Uterus (tissue), 4 donors: ENCODE measurements around the gene ARHGEF37. TPM values are rescaled to one million over a fixed set of nuclear protein-coding genes. Genes with fewer than 3 reads are reported as not detected.
A peak's percentile ranks its signal among the peaks of the same experiment; 100 is the strongest.

Experiments used
- DNase-seq, 2 donors: peaks; one replicate each; pipeline ENCODE4 v3.0.0-alpha.2; 2019 to 2020
- H3K27ac ChIP-seq, 2 donors: fragments of 200-600 bp; sonication (generic); 1 replicate in 1 of 2; 2 replicates in 1 of 2; pipeline ENCODE4 v1.5.1; 2016 to 2018
- H3K27me3 ChIP-seq, 2 donors: fragments of 200-600 bp; sonication (generic); one replicate each; pipeline ENCODE4 v1.5.1; 2018 to 2019; ENCODE audit warnings: control low read depth in 1 of 2
- H3K36me3 ChIP-seq, 2 donors: fragments of 200-600 bp; sonication (generic); one replicate each; pipeline ENCODE4 v1.5.1; 2019; ENCODE audit warnings: control low read depth in 1 of 2
- H3K4me1 ChIP-seq, 2 donors: fragments of 200-600 bp; sonication (generic); one replicate each; pipeline ENCODE4 v1.5.1; 2018 to 2019; ENCODE audit warnings: control low read depth in 1 of 2
- H3K4me3 ChIP-seq, 2 donors: fragments of 200-600 bp; sonication (generic); 1 replicate in 1 of 2; 2 replicates in 1 of 2; pipeline ENCODE4 v1.5.1; 2018 to 2019; ENCODE audit warnings: mild to moderate bottlenecking in 1 of 2
- H3K9me3 ChIP-seq, 2 donors: fragments of 200-600 bp; sonication (generic); one replicate each; pipeline ENCODE4 v1.5.1; 2019; ENCODE audit warnings: control low read depth in 1 of 2
- CTCF ChIP-seq, 4 experiments: fragments of 200-600 bp in 2 of 4; fragments of 450-650 bp in 2 of 4; sonication (generic) in 2 of 4; IDR thresholded peaks; one replicate each; pipeline ENCODE4 v1.5.1; 2016 to 2019; ENCODE audit warnings: antibody characterized with exemption in 4 of 4, mild to moderate bottlenecking in 2 of 4, moderate library complexity in 1 of 4
- POLR2A ChIP-seq, 2 donors: fragments of 450-650 bp; IDR thresholded peaks; one replicate each; pipeline ENCODE4 v1.6.1; 2016; ENCODE audit warnings: antibody characterized with exemption in 2 of 2, mild to moderate bottlenecking in 1 of 2, moderate library complexity in 1 of 2
- intact Hi-C: fragments of 100-400 bp; cut with DNase I; formaldehyde crosslinking; loops from one replicate; pipeline ENCODE4 v1.15.1; 2023; ENCODE audit warnings: low total_unique reads
- total RNA-seq, 4 donors: library from RNA; depleted of rRNA in 3 of 4; stranded (reverse); fragments of >200 nt in 3 of 4; gene quantifications; one replicate each; pipeline versions ENCODE4 v1.1.0 to v1.2.4, GENCODE V29; 2014 to 2023
- donor health status: DM: yes; HTN: yes; CAD: no.

ARHGEF37 gene
- total RNA-seq, 4 donors from 2014 or later, result 4.6 to 10.4 (median 7.9) TPM

- no peaks in the 10 kb centered on the region for H3K9me3 ChIP-seq
- H3K27ac ChIP-seq, result peak overlapping the region; percentile 98 to 99
- intact Hi-C loops, result loop anchor here (5.0 kb wide), 1 partner anchor 110 kb away; no protein-coding TSS in a partner anchor
- no peaks in the 10 kb centered on the region for H3K36me3 ChIP-seq
- no peaks in the 10 kb centered on the region for H3K4me1 ChIP-seq
- no peak for TF ChIP-seq POLR2A (IDR thresholded peaks at IDR 0.05)
- no peak for TF ChIP-seq CTCF (IDR thresholded peaks at IDR 0.05)
- DNase-seq, result no peak
- no peaks in the 10 kb centered on the region for H3K27me3 ChIP-seq
- H3K4me3 ChIP-seq, result peak overlapping the region; percentile 90 to 96
Observed at GRCh38 chr5:149552038-149552494, 29.2 kb upstream of the ARHGEF37 start.

- Histone ChIP-seq H3K27me3 (no peaks in the 10 kb centered on the region), H3K27ac (peak overlapping the region; percentile 98 to 99), H3K4me3 (no peak overlapping the region), H3K9me3 (no peaks in the 10 kb centered on the region), H3K4me1 (no peaks in the 10 kb centered on the region), H3K36me3 (no peaks in the 10 kb centered on the region)
- TF ChIP-seq CTCF (IDR thresholded peaks at IDR 0.05) (no peak), POLR2A (IDR thresholded peaks at IDR 0.05) (no peak)
- DNase-seq, result no peak
- intact Hi-C loops, result loop anchor here (5.0 kb wide), 1 partner anchor 110 kb away; no protein-coding TSS in a partner anchor
Observed at GRCh38 chr5:149552553-149553160, 28.6 kb upstream of the ARHGEF37 start.

GRCh38 chr5:149559706-149560105 is 21.6 kb upstream of the ARHGEF37 start:
- Histone ChIP-seq H3K27ac (peak overlapping the region in 1 of 2 donors; percentile 4), H3K9me3 (no peaks in the 10 kb centered on the region), H3K27me3 (no peaks in the 10 kb centered on the region), H3K36me3 (no peaks in the 10 kb centered on the region), H3K4me1 (peaks cover 10 to 11% of the 10 kb centered on the region in 2 donors), H3K4me3 (no peak overlapping the region)
- no peak for DNase-seq
- no peak for TF ChIP-seq CTCF (IDR thresholded peaks at IDR 0.05)
- no peak for TF ChIP-seq POLR2A (IDR thresholded peaks at IDR 0.05)
- intact Hi-C loops, result no loop called here

DNA sequence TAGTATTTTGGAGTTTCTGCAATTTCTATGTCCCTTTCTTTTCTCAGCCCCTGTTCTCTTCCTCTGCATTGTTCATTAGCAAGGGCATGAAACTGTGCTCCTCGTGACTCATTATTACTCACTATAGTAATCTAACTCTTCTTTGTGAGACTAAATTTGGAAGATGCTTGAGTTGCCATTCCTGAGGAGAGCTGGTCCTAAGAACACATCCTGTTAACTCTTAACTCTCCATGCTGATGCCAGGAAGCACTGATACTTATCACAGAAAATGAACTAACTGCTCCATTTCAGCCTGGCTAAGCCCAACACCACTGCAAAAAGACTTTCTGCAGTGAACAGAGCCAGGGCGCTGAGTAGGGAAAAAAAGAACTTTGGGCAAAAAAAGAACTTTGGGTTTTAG is 19.4 kb upstream of the ARHGEF37 start:
- intact Hi-C loops, result no loop called here
- DNase-seq, result peak in 1 of 2 donors; percentile 61
- Histone ChIP-seq H3K27me3 (no peaks in the 10 kb centered on the region), H3K36me3 (no peaks in the 10 kb centered on the region), H3K4me1 (peaks cover 10 to 11% of the 10 kb centered on the region in 2 donors), H3K4me3 (no peak overlapping the region), H3K27ac (peak overlapping the region; percentile 78 to 94), H3K9me3 (no peaks in the 10 kb centered on the region)
- TF ChIP-seq POLR2A (IDR thresholded peaks at IDR 0.05) (no peak), CTCF (IDR thresholded peaks at IDR 0.05) (no peak)

- Histone ChIP-seq H3K4me3 (no peak overlapping the region), H3K9me3 (no peaks in the 10 kb centered on the region), H3K27me3 (no peaks in the 10 kb centered on the region), H3K36me3 (no peaks in the 10 kb centered on the region), H3K4me1 (peaks cover 10 to 11% of the 10 kb centered on the region in 2 donors), H3K27ac (peak overlapping the region; percentile 78 to 94)
- TF ChIP-seq CTCF (IDR thresholded peaks at IDR 0.05) (no peak), POLR2A (IDR thresholded peaks at IDR 0.05) (no peak)
- no peak for DNase-seq
- intact Hi-C loops, result no loop called here
Observed at GRCh38 chr5:149563466-149563865, 17.8 kb upstream of the ARHGEF37 start.
